Endothelial cell of hepatic sinusoid (primary cell): Measurements from ENCODE around the gene PTDSS2.
"Not testable (repeated sequence)": the region's sequence is repeated elsewhere in the genome, so short reads cannot be mapped to it uniquely, and the experiment has no call there.

Source experiments
- in situ Hi-C: cut with HindIII; loops from 2 replicates; pipeline ENCODE4 v1.10.0; 2017; ENCODE audit warnings: low sequenced_read_pairs

PTDSS2 gene

GRCh38 chr11:449889-450808, at the start of gene PTDSS2:
PTDSS2 (plus strand) TSS chr11:450279; CDS start chr11:450456, 177 bp downstream.
- in situ Hi-C loops = loop anchor here (5.0 to 10.0 kb wide), 4 partner anchors 63 to 198 kb away; no protein-coding TSS in a partner anchor

- in situ Hi-C loops = not testable (repeated sequence)
Measured at GRCh38 chr11:401196-401595, 48.9 kb upstream of the PTDSS2 start.

- in situ Hi-C loops = no loop called here
Measured at GRCh38 chr11:403021-403760, 46.9 kb upstream of the PTDSS2 start.

- in situ Hi-C loops = no loop called here
Measured at GRCh38 chr11:403761-404431, 46.2 kb upstream of the PTDSS2 start.

GRCh38 chr11:404551-405264, 45.4 kb upstream of the PTDSS2 start:
- in situ Hi-C loops = no loop called here

GRCh38 chr11:405323-405953, 44.6 kb upstream of the PTDSS2 start:
- in situ Hi-C loops = no loop called here

GRCh38 chr11:405954-406795, 43.9 kb upstream of the PTDSS2 start:
- in situ Hi-C loops = no loop called here

- in situ Hi-C loops = no loop called here
Measured at GRCh38 chr11:406796-407650, 43.1 kb upstream of the PTDSS2 start.

GRCh38 chr11:407651-408123, 42.4 kb upstream of the PTDSS2 start:
- in situ Hi-C loops = no loop called here

GRCh38 chr11:408154-409007, 41.7 kb upstream of the PTDSS2 start:
- in situ Hi-C loops = no loop called here

GRCh38 chr11:409008-409599, 41.0 kb upstream of the PTDSS2 start:
- in situ Hi-C loops = no loop called here

GRCh38 chr11:409600-410483, 40.2 kb upstream of the PTDSS2 start:
- in situ Hi-C loops = no loop called here

GRCh38 chr11:410711-411110, 39.4 kb upstream of the PTDSS2 start:
- in situ Hi-C loops = not testable (repeated sequence)

GRCh38 chr11:411520-411919, 38.6 kb upstream of the PTDSS2 start:
- in situ Hi-C loops = not testable (repeated sequence)

GRCh38 chr11:412641-413119, 37.4 kb upstream of the PTDSS2 start:
- in situ Hi-C loops = no loop called here
